BE2C (cell line): Measurements from ENCODE around the gene TMEM229B.

Experiments
- DNase-seq: peaks from one replicate; pipeline ENCODE4 v3.0.0-alpha.2; 2020
- H3K27me3 ChIP-seq: fragments of 250-450 bp; sonication (Bioruptor Pico); 2 replicates; pipeline ENCODE4 v1.5.1; 2020; ENCODE audit warnings: mild to moderate bottlenecking
- H3K36me3 ChIP-seq: fragments of 250-450 bp; sonication (Bioruptor Pico); 2 replicates; pipeline ENCODE4 v1.5.1; 2020; ENCODE audit warnings: mild to moderate bottlenecking
- H3K4me1 ChIP-seq: fragments of 250-450 bp; sonication (Bioruptor Pico); 2 replicates; pipeline ENCODE4 v1.5.1; 2020
- H3K4me3 ChIP-seq: 2 replicates; pipeline ENCODE4 v1.5.1; 2011; ENCODE audit warnings: low read depth, low read length
- H3K9me3 ChIP-seq: fragments of 250-450 bp; sonication (Bioruptor Pico); 2 replicates; pipeline ENCODE4 v1.5.1; 2020
- TF ChIP-seq, protein P1 (sequence below): IDR thresholded peaks from 2 replicates; pipeline ENCODE4 v1.5.1; 2012; ENCODE audit warnings: mild to moderate bottlenecking, low read depth, low read length

The TMEM229B gene

DNA sequence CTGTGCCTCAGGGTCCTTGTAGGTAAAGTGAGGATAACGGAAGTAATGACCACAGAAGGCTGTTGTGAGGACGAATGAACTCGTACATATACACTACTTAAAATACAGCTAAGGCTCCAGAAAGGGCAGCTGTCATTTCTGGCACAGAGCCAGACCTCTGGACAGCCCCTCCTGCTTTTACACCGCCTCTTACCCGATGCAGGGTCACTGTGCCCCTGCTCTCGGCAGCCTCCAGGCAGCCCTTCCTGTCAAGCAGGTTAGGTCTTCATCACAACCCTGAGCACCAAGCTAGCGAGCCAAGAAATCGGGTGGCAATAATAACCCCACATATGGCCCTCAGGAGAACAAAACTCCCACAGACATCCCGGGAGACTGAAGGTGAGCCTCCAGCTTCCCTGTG, 8.5 kb downstream of the TMEM229B start:
- no peaks in the 10 kb centered on the region for H3K4me1 ChIP-seq
- peak overlapping the region; percentile 26 for H3K4me3 ChIP-seq
- H3K27me3 ChIP-seq = no peaks in the 10 kb centered on the region
- TF ChIP-seq, protein P1, sequence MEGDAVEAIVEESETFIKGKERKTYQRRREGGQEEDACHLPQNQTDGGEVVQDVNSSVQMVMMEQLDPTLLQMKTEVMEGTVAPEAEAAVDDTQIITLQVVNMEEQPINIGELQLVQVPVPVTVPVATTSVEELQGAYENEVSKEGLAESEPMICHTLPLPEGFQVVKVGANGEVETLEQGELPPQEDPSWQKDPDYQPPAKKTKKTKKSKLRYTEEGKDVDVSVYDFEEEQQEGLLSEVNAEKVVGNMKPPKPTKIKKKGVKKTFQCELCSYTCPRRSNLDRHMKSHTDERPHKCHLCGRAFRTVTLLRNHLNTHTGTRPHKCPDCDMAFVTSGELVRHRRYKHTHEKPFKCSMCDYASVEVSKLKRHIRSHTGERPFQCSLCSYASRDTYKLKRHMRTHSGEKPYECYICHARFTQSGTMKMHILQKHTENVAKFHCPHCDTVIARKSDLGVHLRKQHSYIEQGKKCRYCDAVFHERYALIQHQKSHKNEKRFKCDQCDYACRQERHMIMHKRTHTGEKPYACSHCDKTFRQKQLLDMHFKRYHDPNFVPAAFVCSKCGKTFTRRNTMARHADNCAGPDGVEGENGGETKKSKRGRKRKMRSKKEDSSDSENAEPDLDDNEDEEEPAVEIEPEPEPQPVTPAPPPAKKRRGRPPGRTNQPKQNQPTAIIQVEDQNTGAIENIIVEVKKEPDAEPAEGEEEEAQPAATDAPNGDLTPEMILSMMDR = no peak
- peak; percentile 66 for DNase-seq
- H3K9me3 ChIP-seq = no peaks in the 10 kb centered on the region
- no peaks in the 10 kb centered on the region for H3K36me3 ChIP-seq

DNA sequence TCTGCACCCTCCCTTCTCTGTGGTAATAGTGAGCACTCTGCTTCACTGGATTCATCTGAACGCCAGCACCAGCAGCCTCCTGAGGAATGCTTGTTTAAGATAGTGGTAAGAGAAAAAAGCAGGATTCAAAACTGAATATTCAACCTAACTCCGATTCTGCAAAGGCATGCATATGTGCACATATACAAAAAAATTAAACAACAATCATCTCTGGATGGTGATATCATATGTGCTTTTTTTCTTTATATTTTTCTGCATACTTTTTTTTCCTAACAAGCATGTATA, 9.8 kb downstream of the TMEM229B start:
- no peaks in the 10 kb centered on the region for H3K27me3 ChIP-seq
- DNase-seq = no peak
- H3K9me3 ChIP-seq = no peaks in the 10 kb centered on the region
- H3K36me3 ChIP-seq = no peaks in the 10 kb centered on the region
- TF ChIP-seq, protein P1 = no peak
- no peak overlapping the region for H3K4me3 ChIP-seq
- no peaks in the 10 kb centered on the region for H3K4me1 ChIP-seq

DNA sequence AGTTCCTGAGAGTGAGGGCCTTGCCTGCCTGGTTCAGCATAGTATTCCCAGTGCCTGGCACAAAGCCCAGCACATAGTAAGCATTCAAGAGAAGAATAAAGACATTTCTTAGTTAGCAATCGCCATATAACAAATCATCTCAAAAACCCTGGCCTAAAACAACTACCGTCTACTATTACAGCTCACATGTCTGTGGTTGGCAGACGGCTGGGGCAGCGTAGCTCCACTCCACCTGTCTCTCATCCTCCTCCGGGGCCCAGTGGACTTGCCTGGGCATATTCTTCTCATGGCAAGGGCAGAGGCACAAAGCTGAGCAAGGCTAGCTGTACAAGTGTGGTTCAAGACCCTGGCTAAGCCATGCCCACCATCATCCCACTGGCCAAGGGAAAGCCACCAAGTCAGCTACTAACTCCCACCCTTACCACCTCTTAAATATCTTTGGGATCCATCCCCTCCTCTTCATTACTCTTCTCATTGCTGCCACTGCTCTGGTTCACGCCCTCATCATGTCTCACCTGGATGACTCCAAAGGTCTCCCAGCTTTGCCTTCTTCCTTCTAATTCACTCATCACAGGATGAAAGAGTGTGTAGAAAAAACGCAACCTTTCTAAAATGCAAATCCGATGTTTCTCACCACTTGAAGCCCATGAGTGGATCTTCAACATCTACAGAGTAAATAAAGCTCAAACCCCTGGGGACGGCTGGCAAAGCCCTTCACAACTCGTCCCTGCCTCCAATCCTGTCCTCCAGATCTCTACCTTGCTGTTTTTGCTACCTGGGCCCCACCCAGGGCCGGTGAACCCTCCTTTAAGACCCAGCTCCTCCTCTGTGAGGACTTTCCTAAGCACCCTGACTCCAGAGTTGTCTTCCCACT, 10.4 kb downstream of the TMEM229B start:
- H3K9me3 ChIP-seq = no peaks in the 10 kb centered on the region
- no peaks in the 10 kb centered on the region for H3K4me1 ChIP-seq
- H3K27me3 ChIP-seq = no peaks in the 10 kb centered on the region
- no peak for DNase-seq
- TF ChIP-seq, protein P1 = no peak
- no peaks in the 10 kb centered on the region for H3K36me3 ChIP-seq
- H3K4me3 ChIP-seq = no peak overlapping the region

DNA sequence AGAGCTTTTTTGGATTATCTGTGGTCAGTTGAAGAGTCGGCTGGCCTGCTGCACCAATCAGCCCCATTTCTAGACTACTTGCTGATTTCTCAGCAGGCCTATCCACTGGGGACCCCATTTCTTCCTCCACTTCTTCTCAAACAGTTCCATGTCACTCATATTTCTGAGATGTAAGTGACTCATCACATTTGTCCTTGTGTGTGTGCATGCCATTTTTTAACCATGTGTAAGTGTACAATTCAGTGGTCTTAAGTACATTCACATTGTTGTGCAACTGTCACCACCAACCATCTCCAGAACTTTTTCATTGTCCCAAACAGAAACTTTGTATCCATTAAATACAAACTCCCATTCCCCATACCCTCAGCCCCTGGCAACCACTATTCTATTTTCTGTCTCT, 14.2 kb downstream of the TMEM229B start:
- no peak overlapping the region for H3K4me3 ChIP-seq
- H3K27me3 ChIP-seq = no peaks in the 10 kb centered on the region
- no peaks in the 10 kb centered on the region for H3K4me1 ChIP-seq
- no peak for DNase-seq
- no peaks in the 10 kb centered on the region for H3K9me3 ChIP-seq
- no peaks in the 10 kb centered on the region for H3K36me3 ChIP-seq
- TF ChIP-seq, protein P1 = no peak

DNA sequence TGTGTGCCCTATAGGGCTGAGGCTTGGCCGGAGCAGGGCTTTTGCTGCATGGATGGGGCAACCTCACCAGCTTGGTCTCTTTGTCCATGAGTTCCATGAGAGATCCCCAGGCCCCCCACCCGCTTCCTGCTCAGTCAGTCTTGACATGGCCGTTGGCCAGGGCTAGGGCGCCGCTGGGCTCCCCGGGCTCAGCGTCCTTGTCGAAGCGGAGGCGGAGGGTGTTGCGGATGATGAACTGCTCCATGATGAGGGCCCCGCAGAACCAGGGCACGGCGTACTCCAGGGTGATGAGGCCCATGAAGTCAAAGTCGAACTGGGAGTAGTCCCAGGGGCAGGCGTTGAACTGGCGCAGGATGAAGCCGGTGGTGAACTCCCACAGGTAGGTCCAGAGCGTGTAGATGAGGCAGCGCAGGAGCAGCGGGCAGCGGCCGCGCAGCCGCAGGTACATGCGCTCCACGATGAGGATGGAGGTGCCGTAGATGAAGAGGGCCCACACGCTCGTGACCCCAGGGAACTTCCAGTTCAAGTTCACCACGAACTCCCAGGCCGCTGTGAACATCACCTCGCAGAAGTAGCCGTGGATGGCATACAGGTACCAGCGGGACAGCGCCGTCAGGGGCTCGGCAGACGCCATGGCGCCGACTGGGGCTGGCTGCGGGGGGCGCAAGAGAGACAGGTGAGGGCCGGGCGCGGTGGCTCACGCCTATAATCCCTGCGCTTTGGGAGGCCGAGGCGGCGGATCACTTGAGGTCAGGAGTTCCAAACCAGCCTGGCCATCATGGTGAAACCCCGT, 15.0 kb downstream of the TMEM229B start:
- no peak for DNase-seq
- H3K27me3 ChIP-seq = no peaks in the 10 kb centered on the region
- no peak overlapping the region for H3K4me3 ChIP-seq
- H3K4me1 ChIP-seq = no peaks in the 10 kb centered on the region
- no peaks in the 10 kb centered on the region for H3K9me3 ChIP-seq
- no peaks in the 10 kb centered on the region for H3K36me3 ChIP-seq
- TF ChIP-seq, protein P1 = no peak

DNA sequence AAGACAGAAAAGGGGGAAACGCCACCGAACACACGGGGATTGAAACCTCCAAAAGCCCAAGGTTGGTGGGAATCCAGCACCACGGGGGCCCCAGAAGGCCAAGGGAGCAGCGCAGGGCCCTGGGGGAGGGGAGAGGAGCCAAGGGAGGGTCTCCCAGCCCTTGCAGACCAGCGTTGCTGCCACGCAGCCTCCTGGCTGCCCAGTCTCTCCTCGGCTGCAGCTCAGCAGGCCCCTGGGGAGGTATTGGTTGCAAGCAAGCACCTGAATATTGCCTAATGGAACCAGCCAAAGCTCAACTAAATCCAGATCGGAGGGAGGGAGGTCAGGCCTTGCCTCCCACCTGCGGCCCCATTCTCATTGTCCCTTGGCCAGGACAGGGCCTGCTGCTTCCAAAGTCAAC, 15.8 kb downstream of the TMEM229B start:
- H3K27me3 ChIP-seq = no peaks in the 10 kb centered on the region
- no peak for DNase-seq
- H3K9me3 ChIP-seq = no peaks in the 10 kb centered on the region
- TF ChIP-seq, protein P1 = no peak
- no peaks in the 10 kb centered on the region for H3K36me3 ChIP-seq
- H3K4me3 ChIP-seq = no peak overlapping the region
- H3K4me1 ChIP-seq = no peaks in the 10 kb centered on the region
